Cardiac muscle cell (in vitro differentiated cells and primary cell): ENCODE results near the gene ALG5. TPM values are rescaled to one million over a fixed set of nuclear protein-coding genes. Genes with fewer than 3 reads are reported as not detected.
A peak's percentile ranks its signal among the peaks of the same experiment; 100 is the strongest.

Experiments
- DNase-seq, 2 donors: peaks; one replicate each; pipeline versions ENCODE4 v3.0.0 to v3.0.0-alpha.2; 2010 to 2017; ENCODE audit warnings: low read depth in 1 of 2, low spot score in 1 of 2
- H3K27ac ChIP-seq: fragments of 200-600 bp; sonication (generic); 2 replicates; pipeline ENCODE4 v1.5.1; 2016
- H3K27me3 ChIP-seq: fragments of 200-600 bp; sonication (generic); 2 replicates; pipeline ENCODE4 v1.6.0; 2016; ENCODE audit warnings: control low read depth
- H3K36me3 ChIP-seq: fragments of 200-600 bp; sonication (generic); 2 replicates; pipeline ENCODE4 v1.5.1; 2016; ENCODE audit warnings: control low read depth
- H3K4me1 ChIP-seq: fragments of 200-600 bp; sonication (generic); 2 replicates; pipeline ENCODE4 v1.8.1; 2017; ENCODE audit warnings: low read depth, mild to moderate bottlenecking, mixed run types
- H3K4me3 ChIP-seq: fragments of 200-600 bp; sonication (generic); 2 replicates; pipeline ENCODE4 v1.5.1; 2016; ENCODE audit warnings: mild to moderate bottlenecking
- H3K9me3 ChIP-seq: fragments of 200-600 bp; sonication (generic); 2 replicates; pipeline ENCODE4 v1.5.1; 2017; ENCODE audit warnings: low read depth, mild to moderate bottlenecking, control low read depth
- polyA plus RNA-seq: library from polyadenylated mRNA; unstranded; fragments of >200 nt; fragmentation: Nextera tagmentation; extraction: Ambion mirVana; gene quantifications from 2 replicates; pipeline ENCODE4 v1.2.1, GENCODE V29; 2016
- total RNA-seq: library from RNA; depleted of rRNA; stranded (reverse); fragments of >200 nt; gene quantifications from 2 replicates; pipeline ENCODE4 v1.2.3, GENCODE V29; 2016
- TF ChIP-seq, protein P1 (sequence below): IDR thresholded peaks from 2 replicates; pipeline ENCODE4 v1.5.1; 2012; ENCODE audit warnings: low read depth, mild to moderate bottlenecking, low read length

Gene ALG5
- total and polyA plus RNA-seq, 2 experiments from 2014 or later = 15.1 to 56.0 TPM

GRCh38 chr13:36924001-36924400, 75.1 kb downstream of the ALG5 start:
- H3K27ac ChIP-seq = no peak overlapping the region
- TF ChIP-seq, protein P1, sequence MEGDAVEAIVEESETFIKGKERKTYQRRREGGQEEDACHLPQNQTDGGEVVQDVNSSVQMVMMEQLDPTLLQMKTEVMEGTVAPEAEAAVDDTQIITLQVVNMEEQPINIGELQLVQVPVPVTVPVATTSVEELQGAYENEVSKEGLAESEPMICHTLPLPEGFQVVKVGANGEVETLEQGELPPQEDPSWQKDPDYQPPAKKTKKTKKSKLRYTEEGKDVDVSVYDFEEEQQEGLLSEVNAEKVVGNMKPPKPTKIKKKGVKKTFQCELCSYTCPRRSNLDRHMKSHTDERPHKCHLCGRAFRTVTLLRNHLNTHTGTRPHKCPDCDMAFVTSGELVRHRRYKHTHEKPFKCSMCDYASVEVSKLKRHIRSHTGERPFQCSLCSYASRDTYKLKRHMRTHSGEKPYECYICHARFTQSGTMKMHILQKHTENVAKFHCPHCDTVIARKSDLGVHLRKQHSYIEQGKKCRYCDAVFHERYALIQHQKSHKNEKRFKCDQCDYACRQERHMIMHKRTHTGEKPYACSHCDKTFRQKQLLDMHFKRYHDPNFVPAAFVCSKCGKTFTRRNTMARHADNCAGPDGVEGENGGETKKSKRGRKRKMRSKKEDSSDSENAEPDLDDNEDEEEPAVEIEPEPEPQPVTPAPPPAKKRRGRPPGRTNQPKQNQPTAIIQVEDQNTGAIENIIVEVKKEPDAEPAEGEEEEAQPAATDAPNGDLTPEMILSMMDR = no peak
- no peaks in the 10 kb centered on the region for H3K27me3 ChIP-seq
- DNase-seq = no peak
- peaks cover 14% of the 10 kb centered on the region for H3K4me1 ChIP-seq
- H3K36me3 ChIP-seq = no peaks in the 10 kb centered on the region
- H3K4me3 ChIP-seq = no peak overlapping the region
- no peaks in the 10 kb centered on the region for H3K9me3 ChIP-seq

- Histone ChIP-seq H3K36me3 (no peaks in the 10 kb centered on the region), H3K27me3 (no peaks in the 10 kb centered on the region), H3K9me3 (no peaks in the 10 kb centered on the region), H3K4me3 (no peak overlapping the region), H3K4me1 (peaks cover 29% of the 10 kb centered on the region), H3K27ac (no peak overlapping the region)
- TF ChIP-seq, protein P1 = no peak
- DNase-seq = no peak
These were observed 77.4 kb downstream of the ALG5 start for GRCh38 chr13:36921631-36922301.

GRCh38 chr13:36920616-36921185, 78.4 kb downstream of the ALG5 start:
- DNase-seq = peak in 1 of 2 donors; percentile 36
- no peaks in the 10 kb centered on the region for H3K36me3 ChIP-seq
- peaks cover 40% of the 10 kb centered on the region for H3K4me1 ChIP-seq
- H3K9me3 ChIP-seq = no peaks in the 10 kb centered on the region
- H3K27ac ChIP-seq = peak overlapping the region; percentile 95
- no peaks in the 10 kb centered on the region for H3K27me3 ChIP-seq
- TF ChIP-seq, protein P1 = no peak
- H3K4me3 ChIP-seq = peak overlapping the region; percentile 38

GRCh38 chr13:36919833-36920615, 79.1 kb downstream of the ALG5 start, which contains the start of gene SMAD9:
TSS of gene SMAD9 (minus strand) at chr13:36920238. CDS start at chr13:36879689, 40,549 bp downstream.
- Histone ChIP-seq H3K4me1 (peaks cover 47% of the 10 kb centered on the region), H3K27ac (peak within 1 kb of the TSS; percentile 97), H3K27me3 (no peaks in the 10 kb centered on the region), H3K4me3 (peak within 1 kb of the TSS; percentile 82), H3K36me3 (no peaks in the 10 kb centered on the region), H3K9me3 (no peaks in the 10 kb centered on the region)
- DNase-seq = peak; percentile 82 to 92
- TF ChIP-seq, protein P1 = no peak

- peak; percentile 25 to 87 for DNase-seq
- H3K36me3 ChIP-seq = no peaks in the 10 kb centered on the region
- peak overlapping the region; percentile 82 for H3K4me3 ChIP-seq
- TF ChIP-seq, protein P1 = no peak
- H3K4me1 ChIP-seq = peaks cover 54% of the 10 kb centered on the region
- no peaks in the 10 kb centered on the region for H3K27me3 ChIP-seq
- H3K9me3 ChIP-seq = no peaks in the 10 kb centered on the region
- H3K27ac ChIP-seq = peak overlapping the region; percentile 97
These were observed 79.8 kb downstream of the ALG5 start for GRCh38 chr13:36919171-36919832.
